Measurements from ENCODE around the gene QSOX1. TPM values are rescaled to one million over a fixed set of nuclear protein-coding genes. Genes with fewer than 3 reads are reported as not detected.

QSOX1 gene
- total and polyA plus RNA-seq, 9 of the 15 experiments (the other 6 are each of a cell fraction or from before 2014, with no cell fraction given), result 4.0 to 53.1 (median 15.0) TPM

DNA sequence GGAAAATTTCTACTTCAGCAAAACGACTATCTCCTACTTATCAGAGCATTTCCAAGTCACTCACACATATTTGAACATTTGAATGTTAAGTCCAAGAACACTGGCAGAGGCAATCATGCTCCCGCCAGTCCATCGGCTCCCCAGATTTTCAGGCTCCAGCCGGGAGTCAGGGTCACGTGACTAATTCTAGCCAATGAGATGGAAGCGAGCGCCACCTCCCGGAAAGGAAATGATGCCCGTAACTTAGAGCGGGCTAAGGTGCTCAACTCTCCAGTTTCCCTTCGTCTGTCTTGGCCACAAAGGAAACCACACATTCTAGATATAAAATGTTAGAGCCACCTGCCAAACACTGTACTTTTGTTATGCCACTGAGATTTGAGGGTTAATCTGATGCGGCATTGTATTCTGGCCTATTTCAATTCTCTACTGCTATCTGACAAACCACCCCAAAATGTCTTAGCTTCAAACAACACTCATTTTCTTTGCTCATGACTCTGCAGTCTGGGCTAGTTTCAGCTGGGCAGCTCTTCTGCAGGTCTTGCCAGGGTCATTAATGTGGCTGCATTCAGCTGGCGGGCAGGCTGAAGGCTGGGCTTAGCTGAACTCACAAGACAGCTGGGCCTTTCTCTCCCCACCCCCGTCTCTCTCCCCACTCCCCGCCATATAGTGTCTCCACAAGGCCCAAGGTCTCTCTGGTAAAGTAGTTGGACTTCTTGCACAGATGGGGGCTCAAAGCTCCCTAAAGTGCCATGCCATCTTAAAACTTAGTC is 58.9 kb downstream of the QSOX1 start (continued):
- TF ChIP-seq, protein P1, sequence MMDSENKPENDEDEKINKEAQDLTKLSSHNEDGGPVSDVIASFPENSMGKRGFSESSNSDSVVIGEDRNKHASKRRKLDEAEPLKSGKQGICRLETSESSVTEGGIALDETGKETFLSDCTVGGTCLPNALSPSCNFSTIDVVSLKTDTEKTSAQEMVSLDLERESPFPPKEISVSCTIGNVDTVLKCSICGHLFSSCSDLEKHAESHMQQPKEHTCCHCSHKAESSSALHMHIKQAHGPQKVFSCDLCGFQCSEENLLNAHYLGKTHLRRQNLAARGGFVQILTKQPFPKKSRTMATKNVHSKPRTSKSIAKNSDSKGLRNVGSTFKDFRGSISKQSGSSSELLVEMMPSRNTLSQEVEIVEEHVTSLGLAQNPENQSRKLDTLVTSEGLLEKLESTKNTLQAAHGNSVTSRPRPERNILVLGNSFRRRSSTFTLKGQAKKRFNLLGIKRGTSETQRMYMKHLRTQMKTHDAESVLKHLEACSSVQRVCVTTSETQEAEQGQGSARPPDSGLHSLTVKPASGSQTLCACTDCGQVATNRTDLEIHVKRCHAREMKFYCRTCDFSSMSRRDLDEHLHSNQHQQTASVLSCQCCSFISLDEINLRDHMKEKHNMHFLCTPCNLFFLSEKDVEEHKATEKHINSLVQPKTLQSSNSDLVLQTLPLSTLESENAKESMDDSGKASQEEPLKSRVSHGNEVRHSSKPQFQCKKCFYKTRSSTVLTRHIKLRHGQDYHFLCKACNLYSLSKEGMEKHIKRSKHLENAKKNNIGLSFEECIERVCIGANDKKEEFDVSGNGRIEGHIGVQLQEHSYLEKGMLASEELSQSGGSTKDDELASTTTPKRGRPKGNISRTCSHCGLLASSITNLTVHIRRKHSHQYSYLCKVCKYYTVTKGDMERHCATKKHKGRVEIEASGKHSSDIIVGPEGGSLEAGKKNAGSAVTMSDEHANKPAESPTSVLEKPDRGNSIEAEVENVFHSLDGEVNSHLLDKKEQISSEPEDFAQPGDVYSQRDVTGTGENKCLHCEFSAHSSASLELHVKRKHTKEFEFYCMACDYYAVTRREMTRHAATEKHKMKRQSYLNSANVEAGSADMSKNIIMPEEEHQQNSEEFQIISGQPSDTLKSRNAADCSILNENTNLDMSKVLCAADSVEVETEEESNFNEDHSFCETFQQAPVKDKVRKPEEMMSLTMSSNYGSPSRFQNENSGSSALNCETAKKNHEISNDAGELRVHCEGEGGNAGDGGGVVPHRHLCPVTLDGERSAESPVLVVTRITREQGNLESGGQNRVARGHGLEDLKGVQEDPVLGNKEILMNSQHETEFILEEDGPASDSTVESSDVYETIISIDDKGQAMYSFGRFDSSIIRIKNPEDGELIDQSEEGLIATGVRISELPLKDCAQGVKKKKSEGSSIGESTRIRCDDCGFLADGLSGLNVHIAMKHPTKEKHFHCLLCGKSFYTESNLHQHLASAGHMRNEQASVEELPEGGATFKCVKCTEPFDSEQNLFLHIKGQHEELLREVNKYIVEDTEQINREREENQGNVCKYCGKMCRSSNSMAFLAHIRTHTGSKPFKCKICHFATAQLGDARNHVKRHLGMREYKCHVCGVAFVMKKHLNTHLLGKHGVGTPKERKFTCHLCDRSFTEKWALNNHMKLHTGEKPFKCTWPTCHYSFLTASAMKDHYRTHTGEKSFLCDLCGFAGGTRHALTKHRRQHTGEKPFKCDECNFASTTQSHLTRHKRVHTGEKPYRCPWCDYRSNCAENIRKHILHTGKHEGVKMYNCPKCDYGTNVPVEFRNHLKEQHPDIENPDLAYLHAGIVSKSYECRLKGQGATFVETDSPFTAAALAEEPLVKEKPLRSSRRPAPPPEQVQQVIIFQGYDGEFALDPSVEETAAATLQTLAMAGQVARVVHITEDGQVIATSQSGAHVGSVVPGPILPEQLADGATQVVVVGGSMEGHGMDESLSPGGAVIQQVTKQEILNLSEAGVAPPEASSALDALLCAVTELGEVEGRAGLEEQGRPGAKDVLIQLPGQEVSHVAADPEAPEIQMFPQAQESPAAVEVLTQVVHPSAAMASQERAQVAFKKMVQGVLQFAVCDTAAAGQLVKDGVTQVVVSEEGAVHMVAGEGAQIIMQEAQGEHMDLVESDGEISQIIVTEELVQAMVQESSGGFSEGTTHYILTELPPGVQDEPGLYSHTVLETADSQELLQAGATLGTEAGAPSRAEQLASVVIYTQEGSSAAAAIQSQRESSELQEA (IDR thresholded peaks at IDR 0.05; ENCODE audit: low read depth), result no peak
- TF ChIP-seq EP300 (IDR thresholded peaks at IDR 0.05; ENCODE audit: low read length) (no peak), DPF2 (IDR thresholded peaks at IDR 0.05) (peak; percentile 28; the same call in 1 of the 2 replicates), TOE1 (IDR thresholded peaks at IDR 0.05; ENCODE audit: borderline replicate concordance) (peak; percentile 100), TOE1 (CRISPR knock-in tag; IDR thresholded peaks at IDR 0.05; ENCODE audit: borderline replicate concordance, low read depth) (no peak), ZNF766 (CRISPR knock-in tag; conservative IDR thresholded peaks at IDR 0.05) (no peak), NCOA1 (IDR thresholded peaks at IDR 0.05; ENCODE audit: low read depth) (no peak), ETS2 (tag; IDR thresholded peaks at IDR 0.05; ENCODE audit: borderline replicate concordance, poor library complexity, severe bottlenecking) (no peak), ZNF146 (CRISPR knock-in tag; IDR thresholded peaks at IDR 0.05; ENCODE audit: unreplicated experiment) (no peak), RAD21 (CRISPR knock-in tag; conservative IDR thresholded peaks at IDR 0.05 in 1 of 2, IDR thresholded peaks at IDR 0.05 in 1 of 2) (peak; percentile 39 to 63; a peak in 3 of 4 replicates), SIN3B (IDR thresholded peaks at IDR 0.05; ENCODE audit: low read depth) (no peak), KAT8 (IDR thresholded peaks at IDR 0.05; ENCODE audit: low read depth) (no peak), FUS (optimal IDR thresholded peaks at IDR 0.05; ENCODE audit: low read depth, low read length) (no peak), KDM1A (IDR thresholded peaks at IDR 0.05) (0 out of 4 replicates have a peak, but pooled peaks of 1 of the 2 experiments have one; percentile 7)
- TF ChIP-seq, protein P2, sequence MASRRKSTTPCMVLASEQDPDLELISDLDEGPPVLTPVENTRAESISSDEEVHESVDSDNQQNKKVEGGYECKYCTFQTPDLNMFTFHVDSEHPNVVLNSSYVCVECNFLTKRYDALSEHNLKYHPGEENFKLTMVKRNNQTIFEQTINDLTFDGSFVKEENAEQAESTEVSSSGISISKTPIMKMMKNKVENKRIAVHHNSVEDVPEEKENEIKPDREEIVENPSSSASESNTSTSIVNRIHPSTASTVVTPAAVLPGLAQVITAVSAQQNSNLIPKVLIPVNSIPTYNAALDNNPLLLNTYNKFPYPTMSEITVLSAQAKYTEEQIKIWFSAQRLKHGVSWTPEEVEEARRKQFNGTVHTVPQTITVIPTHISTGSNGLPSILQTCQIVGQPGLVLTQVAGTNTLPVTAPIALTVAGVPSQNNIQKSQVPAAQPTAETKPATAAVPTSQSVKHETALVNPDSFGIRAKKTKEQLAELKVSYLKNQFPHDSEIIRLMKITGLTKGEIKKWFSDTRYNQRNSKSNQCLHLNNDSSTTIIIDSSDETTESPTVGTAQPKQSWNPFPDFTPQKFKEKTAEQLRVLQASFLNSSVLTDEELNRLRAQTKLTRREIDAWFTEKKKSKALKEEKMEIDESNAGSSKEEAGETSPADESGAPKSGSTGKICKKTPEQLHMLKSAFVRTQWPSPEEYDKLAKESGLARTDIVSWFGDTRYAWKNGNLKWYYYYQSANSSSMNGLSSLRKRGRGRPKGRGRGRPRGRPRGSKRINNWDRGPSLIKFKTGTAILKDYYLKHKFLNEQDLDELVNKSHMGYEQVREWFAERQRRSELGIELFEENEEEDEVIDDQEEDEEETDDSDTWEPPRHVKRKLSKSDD (conservative IDR thresholded peaks at IDR 0.05; ENCODE audit: low read length), result no peak

All from K562 (cell line).